GF-D8 (cell line): Measurements from ENCODE around the gene NTN1.

ENCODE experiments used
- DNase-seq: peaks from one replicate; lab custom pipeline; 2025; lab: John Stamatoyannopoulos, UW

Gene NTN1

DNA sequence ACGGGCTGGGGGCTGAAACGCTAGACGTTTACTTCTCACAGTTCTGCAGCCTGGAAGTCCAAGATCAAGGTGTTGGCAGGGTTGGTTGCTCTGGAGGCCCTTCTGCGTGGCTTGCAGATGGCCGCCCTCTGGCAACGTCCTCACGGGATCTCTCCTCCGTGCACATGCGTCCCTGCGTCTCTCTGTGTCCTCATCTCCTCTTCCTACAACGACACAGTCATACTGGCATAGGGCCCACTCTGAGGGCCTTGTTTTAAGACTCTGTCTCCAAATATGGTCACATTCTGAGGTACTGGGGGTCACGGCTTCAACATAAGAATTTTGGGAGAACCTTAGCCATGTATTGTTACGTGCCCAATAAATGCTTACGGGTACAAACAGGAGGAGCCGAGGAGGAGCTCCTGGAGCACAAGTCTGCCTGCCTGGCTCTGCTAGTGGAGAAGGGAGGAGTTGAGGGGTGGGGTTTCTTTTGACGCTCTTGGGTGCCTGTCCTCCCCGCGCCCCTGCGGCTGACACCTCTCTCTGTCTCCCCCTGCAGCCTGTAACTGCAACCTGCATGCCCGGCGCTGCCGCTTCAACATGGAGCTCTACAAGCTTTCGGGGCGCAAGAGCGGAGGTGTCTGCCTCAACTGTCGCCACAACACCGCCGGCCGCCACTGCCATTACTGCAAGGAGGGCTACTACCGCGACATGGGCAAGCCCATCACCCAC, 141.1 kb downstream of the NTN1 start:
- no peak for DNase-seq

DNA sequence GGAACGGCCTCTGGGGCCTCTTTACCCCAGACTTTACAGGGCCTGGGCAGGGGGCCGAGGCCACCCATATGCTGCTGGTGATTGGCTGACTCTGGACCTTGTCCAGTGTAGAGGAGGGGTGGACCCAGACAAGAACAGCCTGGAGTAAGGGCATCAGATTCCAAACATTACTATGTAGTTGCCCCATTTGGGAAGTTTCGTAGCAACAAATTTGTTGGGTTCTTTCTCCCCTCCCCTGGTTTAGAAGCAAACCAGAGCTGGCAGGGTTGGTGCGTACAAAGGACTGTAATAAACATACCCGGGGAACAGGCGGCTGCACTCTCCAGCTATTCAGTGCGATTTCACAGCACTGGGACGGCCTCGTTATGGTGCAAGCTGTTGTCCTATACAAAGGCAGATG, 145.5 kb downstream of the NTN1 start:
- DNase-seq: no peak

DNA sequence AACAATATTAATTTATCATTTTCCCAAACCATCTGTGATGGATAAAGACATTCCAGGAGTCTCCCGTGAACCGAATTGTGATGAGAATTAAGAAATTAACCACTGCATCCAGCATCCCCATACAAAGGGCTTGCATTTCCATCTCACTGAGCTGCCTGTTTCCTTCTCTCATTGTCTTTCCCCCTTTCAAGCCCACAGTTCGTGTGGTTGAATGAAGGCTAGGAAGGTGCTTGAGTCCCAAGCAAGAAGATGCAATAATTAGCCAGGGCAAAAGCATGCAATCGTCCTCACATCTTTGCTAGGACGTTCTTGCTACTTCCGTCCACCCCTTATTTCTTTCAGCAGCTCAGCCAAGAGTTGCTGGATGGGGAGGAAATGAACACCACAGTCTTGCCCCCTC, 146.1 kb downstream of the NTN1 start:
- no peak for DNase-seq

DNA sequence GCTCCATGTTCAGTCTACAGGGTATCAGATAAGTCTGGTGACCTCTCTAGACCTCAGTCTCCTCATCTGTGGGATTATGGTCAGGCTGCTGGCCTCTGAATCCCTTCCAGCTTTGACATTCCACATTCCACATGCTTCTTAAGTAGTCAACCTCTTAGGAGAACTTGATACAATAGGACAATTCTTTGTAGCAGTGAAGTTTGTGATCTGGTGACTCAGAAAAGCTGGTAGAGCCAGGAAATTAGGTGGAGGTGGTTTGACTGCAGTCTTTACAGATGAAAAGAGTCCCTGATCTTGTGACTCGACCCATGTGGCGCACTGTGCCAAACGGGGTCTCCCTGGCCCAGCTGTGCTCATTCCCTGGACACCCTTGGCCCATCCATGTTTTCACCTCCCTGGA, 147.8 kb downstream of the NTN1 start:
- DNase-seq: no peak

DNA sequence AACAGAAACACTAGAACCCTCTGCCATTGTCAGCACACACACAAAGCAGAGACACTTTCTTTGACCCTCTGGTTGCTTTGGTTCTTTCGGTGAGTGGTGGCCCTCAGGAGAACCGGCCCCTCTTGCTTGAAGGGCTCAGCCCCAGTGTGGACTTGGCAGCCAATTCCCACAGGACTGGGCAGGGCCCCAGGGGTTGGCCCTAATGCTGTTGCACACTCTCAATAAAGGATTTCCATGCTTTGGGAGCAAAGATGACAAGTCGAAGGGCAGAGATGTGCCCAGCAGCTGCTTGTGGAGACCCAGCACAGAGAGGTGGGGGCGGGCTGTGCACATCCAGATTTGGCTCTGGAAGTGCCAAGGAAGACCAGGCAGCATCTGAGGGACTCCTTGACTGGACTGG, 149.0 kb downstream of the NTN1 start:
- DNase-seq: no peak

DNA sequence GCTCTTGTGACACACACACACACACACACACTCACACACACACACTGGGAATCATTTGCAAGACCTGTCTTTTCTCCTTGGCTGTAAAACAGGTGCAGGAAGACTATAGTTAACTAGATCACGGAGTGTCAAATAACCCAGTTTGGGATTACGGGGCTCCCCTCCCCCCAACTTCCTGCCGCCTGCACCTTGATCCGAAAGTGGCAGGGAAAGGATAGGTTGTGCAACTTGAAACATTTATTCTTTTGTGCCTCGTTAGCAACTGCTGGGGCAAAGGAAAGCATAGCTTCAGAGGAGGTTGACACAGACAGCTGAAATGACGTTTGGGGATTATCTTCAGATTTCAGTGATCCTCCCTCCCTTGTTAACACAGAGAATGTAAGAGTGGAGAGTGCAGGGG, 149.5 kb downstream of the NTN1 start:
- no peak for DNase-seq

DNA sequence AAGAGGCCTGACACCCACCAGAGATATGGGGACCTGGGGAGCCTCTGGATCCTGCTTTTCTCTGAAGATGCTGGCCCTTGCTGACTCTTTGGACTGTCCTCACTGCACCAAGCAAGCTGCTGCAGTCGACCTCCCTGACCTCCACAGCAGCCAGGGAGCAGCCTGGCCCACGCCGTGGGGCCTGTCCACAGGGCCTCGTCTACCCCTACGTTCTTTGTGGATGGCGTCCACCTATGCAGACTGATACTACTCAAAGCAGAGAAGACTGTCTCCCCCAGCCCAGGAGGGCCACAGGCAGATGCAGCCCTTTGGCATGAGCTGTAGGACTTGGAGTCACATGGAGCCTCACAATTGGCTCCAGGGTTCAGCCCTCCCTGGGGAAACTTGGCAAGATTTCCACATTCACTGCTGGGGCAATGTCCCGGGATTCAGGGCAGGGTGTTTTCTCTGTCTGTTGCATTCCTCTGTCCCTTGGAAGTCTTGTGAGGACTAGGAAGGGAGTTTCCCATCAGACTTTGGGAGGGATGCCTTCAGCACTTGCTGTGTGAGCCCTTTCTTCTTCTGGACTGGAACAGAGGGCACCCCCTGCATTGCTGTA, 152.2 kb downstream of the NTN1 start:
- no peak for DNase-seq

DNA sequence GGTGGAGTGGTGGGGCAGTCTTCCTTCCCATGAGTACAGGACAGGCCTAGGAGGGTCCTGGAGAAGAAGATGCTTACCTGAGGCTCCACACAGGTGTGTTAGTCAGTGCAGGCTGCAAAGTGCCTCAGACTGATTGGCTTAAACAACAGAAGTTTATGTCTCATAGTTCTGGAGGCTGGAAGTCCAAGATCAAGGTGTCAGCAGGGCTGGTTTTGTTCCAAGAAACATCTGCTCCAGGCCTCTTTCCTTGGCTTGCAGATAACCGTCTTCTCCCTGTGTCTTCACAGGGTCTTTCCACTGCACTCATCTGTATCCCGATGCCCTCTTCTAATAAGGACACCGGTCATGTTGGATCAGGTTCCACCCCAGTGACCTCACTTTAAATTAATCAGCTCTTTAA, 153.0 kb downstream of the NTN1 start:
- DNase-seq: no peak

DNA sequence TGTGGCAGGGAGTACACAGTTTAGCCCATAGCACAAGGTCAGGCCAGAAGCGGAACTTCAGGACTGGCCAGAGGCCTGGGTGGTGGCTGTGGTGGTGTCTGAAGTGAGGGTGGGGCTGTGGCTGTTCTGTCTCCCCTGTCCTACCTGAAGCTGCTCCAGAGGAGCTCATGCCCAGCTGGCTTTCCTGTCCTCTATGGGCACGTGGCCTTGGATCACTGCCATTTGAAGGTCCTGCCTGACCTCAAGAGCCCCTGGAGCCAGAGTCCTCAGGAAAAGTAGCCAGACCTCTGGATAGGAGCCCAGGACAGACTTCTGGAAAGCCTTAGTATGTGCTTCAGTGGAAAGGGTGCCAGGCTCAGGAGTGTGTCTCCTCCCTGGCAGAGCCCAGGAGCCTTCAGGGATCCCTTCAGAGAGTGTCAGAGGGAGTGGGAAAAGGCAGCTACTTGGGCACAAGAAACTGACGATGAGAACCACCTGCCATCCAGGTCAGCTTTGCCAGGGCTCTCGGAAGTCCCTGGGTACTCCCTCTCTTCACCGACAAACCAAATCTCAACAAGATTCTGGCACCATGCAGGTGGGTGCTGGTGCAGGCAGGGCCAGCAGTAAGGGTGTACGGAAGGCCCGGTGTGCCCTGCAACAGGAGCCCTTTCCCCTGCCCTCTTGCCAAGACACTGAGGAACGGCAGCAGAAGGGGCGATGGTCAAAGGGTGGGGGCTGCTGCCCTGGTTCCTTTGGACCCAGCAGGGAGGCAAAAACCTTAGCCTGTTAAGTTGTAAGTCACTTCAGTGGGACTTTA, 153.7 kb downstream of the NTN1 start:
- DNase-seq: no peak

DNA sequence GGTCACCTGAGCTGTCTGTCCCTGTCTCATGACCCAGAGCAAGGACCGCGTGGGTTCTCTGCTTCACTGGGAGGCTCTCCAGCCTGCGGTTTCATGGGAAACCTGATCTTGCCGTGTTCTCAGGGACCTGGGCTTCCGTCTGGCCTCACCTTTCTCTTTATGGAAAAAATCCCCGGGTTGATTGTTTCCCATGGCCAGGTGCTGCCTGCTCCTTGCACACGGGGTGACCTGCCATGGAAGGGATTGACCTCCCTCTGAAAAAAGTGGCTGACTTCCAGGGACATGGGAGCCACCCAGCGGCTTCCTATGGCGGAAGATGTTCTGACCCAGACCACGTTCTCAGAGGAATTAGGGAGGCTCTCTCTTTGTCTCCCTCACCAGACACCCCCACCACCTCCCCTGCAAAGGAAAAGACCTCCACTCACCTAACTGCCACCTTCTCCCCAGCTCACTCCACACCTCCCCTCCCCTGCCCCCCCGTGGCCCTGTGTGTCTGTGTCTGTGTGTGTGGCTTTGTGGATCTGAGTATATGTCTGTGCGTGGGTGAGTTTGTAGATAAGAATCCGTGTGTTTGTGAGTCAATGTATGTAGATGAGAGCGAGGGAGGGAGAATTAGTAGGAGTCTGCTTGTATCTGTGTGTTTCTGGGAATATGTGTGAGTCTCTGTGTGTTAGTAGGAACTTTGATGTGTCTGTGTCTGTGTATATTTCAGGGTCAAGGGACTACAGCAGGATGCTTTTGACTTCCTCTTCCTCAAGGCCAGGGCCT, 154.6 kb downstream of the NTN1 start:
- DNase-seq: no peak

DNA sequence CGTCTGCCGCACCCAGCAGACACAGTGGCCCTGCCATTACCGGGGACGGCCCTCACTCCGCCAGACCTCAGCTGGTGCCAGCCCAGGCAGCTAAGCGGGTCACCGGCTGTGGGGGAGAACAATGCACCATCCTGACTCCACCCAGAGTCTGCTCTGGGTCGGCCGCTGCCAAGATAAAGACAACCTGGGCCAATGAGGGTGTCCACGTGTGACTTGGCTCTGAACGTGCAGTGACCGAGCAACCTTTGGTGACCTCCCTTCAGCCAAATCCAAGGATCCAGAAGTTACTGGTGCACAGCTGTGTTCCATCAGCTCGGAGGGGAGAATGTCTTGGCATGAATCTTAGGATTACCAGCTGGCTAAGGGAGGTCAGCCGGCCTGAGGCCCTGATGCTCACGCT, 155.9 kb downstream of the NTN1 start:
- DNase-seq: no peak

DNA sequence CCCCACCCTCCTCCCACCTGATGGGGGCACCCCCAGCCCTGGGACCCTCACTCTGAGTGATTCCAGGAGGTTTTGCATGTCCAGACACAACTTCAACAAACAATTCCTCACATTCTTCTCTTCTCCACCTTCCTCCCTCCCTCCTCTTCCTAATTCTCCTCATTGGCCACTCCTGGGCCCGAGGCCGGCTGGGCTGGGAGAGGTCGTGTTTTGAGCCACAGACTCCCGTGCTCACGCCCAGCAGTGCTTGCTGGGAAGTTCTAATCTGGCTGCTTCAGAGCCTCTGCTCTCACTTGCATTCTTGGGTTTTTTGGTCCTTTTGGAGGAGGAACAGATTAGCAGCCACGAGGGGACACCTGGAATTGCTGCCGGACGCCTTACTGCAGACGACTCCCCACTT, 157.0 kb downstream of the NTN1 start:
- no peak for DNase-seq

DNA sequence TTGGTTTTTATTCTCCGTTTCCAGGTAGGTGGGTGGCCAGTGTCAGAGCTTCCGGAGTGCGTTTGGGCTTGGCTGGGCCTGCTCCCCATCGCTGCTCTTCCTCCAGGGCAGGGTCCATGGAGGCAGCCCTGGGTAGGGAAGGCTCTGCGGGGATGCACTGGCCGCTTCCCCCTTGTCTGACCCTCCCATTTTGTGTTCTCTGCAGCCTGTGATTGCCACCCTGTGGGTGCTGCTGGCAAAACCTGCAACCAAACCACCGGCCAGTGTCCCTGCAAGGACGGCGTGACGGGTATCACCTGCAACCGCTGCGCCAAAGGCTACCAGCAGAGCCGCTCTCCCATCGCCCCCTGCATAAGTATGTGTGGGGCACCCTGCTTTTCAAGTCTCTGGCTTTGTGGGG, 158.3 kb downstream of the NTN1 start:
- DNase-seq: no peak

DNA sequence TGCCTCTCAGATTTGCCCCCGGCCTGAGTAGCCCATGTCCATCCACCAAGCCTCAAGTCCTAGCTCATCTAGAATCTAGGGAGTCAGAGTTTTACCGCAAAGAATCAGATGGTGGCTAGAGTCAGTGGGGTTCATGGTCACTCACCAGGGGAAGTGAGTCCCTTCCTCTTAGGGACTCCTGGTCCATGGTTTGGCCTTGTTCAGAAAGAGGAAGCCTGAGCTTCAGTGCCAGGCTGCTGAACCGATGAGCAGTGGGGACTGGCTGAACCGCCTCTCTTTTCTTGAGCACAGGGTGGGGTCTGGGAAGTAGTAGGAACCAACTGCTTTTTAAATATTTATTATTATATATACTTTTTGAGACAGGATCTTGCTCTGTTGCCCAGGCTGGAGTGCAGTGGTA, 160.3 kb downstream of the NTN1 start:
- no peak for DNase-seq

DNA sequence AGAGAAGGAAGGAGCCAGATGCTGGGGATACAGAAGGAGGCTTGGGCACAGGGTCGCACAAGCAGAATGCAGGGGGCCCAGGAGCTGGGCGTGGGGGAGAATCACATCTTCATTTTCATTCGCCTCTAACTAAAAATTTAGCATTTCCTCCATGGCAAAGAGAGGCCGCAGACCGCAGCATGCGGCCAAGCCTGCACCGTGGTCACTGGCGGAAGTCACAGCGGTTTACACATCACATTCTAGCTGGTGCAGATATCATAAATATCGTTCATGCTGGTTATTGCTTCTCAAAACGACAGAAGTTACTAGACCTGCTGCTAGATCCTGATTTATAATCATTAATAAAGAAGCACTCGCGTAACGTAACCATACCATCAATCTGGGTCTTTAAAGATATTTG, 162.0 kb downstream of the NTN1 start:
- no peak for DNase-seq

DNA sequence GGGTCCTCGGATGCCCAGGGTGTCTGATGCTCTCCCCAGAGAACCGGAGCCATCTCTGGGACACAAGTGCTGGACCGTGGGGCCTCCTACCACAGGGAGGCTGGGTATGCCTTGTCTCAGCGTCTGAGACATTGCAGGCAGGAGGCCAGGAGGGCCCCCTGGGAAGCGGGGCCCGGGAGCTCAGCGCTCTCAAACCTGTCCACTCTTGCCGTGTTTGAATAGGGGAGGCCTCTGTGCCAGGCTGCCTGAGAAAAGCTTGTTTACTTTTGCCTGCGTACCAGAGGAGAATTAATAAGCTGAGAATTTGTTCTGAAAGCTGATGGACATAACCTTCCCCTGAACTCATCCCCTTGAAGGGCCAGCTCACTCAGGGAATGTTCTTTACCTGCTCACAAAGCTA, 163.8 kb downstream of the NTN1 start:
- no peak for DNase-seq

DNA sequence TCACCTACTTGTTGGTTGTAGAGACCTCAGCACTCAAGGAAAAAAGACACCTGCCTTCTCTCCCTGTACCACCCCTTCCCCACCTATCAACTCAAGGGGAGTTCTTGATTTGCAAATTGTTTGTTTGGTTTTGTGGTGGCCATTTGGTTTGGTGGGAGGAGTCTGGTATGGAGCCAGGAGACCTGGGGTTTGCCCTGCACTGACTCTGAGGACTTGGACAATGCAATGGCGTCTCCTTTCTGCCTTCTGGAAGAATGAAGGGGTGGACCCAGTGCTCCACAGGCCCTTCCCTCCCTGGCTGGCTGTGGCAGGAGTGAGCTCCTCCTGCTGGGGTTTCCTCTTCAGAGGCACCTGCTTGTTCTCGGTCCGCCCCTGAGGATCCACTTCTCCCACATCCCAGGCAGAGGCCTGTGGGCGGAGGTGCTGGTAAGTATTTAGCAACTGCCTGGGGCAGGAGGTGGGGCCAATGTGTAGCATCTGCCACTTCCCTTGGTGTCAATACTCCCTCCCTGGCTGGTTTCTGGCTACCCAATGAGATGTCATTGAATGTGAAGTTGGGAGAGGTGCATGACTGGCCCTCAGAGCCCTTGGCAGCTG, 164.5 kb downstream of the NTN1 start:
- no peak for DNase-seq

DNA sequence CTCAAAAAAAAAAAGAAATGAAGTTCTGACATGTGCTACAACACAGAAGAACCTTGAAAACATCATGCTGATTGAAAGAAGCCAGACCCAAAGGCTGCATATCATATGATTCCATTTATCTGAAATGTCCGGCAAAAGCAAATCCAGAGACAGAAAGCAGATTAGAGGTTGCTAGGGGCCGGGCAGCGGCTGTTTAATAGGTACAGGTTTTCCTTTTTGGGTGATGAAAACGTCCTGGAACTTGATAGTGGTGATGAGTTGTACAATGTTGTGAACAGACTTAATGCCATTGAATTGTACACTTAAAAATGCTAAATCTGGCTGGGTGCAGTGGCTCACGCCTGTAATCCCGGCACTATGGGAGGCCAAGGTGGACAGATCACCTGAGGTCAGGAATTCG, 166.5 kb downstream of the NTN1 start:
- no peak for DNase-seq

DNA sequence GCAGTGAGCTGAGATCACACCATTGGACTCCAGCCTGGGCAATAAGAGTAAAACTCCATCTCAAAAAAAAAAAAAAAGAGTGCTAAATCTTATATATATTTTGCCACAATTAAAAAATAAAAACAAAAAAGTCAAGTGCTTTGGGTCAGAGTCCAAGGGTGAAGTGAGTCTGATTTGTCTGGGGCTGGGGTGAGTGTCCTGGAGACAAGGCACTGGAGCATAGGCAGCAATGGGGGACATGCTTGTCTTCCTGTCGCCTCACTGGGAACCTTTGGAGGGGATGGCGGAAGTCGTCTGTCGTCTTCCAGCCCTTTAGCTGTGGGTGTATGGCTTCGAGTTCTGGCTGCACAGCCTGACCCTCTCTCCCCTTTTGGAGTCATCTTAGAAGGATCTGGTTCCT, 167.1 kb downstream of the NTN1 start:
- no peak for DNase-seq

DNA sequence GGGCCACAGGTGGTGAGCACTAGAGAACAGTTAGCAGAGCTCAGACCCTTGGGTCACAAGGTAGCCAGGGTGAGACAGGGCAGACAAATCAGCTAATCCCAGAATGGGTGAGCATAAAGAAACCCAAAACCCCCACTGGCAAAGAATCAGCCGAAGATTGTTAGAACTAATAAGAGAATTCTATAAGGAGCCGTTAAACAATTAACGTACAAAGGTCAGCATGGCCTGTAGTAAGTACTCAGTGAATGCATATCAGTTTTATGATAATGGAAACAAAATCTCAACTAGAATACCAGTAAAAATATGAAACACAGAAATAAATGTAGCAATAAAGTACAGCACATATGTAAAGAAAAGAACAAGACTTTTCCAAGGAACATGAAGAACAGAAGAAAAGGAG, 168.6 kb downstream of the NTN1 start:
- no peak for DNase-seq

DNA sequence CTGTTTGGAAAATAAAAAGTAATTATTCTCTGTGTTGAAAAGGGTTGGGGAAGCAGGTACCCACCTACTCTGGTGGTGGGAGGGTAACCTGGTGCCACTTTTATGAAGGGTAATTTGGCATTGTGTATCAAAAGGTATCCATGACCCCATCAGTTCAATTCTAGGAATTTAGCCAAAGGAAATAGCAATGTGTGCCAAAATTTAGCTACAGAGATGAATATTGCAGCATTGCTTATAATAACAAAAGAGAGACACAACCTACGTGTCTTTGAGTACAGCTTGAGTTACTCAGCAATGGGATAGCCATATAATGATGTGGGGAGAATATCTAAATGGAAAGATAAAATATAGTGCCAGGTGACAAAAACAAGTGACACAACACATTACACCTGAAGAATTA, 170.7 kb downstream of the NTN1 start:
- no peak for DNase-seq

DNA sequence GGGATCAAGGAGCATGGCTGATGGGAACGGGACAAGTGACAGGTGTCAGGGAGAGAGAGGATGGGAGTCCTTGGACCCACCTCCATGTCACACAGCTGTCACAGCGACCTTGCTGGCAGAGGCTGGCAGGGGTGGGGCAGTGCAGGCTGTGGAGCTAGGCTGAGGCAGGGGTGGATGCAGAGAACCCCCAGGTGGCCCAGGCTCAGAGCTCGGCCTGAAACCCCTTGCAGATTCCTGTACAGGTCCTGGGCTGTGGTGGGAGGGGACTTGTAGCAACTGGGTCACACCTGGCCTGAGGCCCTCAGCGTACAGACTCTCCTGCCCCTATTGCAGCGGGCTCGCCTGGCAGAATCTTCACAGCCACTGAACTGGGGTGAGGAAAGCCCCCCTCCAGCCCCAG, 174.1 kb downstream of the NTN1 start:
- no peak for DNase-seq
